Neural cell (in vitro differentiated cells): ENCODE results near the gene NIPSNAP3A. TPM values are rescaled to one million over a fixed set of nuclear protein-coding genes. Genes with fewer than 3 reads are reported as not detected.

ENCODE experiments used
- H2AFZ ChIP-seq: fragments of 200-600, 300-800 bp; sonication (generic), shearing (Covaris generic); 2 replicates; pipeline ENCODE4 v1.6.0; 2014; ENCODE audit warnings: low read depth, mild to moderate bottlenecking, antibody characterized with exemption, low read length, moderate library complexity
- H3F3A ChIP-seq: fragments of 200-600 bp; shearing (Covaris generic); 2 replicates; pipeline ENCODE4 v1.6.1; 2016; ENCODE audit warnings: mild to moderate bottlenecking, moderate library complexity, mixed read lengths, antibody characterized with exemption, low read length; ENCODE audit not compliant: insufficient read depth, poor library complexity, severe bottlenecking
- H3K27ac ChIP-seq: fragments of 200-600, 300-800 bp; sonication (generic), shearing (Covaris generic); 2 replicates; pipeline ENCODE4 v1.5.1; 2014; ENCODE audit warnings: mild to moderate bottlenecking, low read length, moderate library complexity
- H3K27me3 ChIP-seq: fragments of 300-800, 200-600 bp; sonication (generic), shearing (Covaris generic); 2 replicates; pipeline ENCODE4 v1.6.0; 2014; ENCODE audit warnings: mild to moderate bottlenecking, low read depth, low read length, moderate library complexity; ENCODE audit not compliant: insufficient read depth
- H3K36me3 ChIP-seq: fragments of 300-800, 200-600 bp; sonication (generic), shearing (Covaris generic); 2 replicates; pipeline ENCODE4 v1.5.1; 2014; ENCODE audit warnings: mild to moderate bottlenecking, antibody characterized with exemption, low read length, moderate library complexity; ENCODE audit not compliant: insufficient read depth
- H3K4me2 ChIP-seq: fragments of 300-800, 200-600 bp; sonication (generic), shearing (Covaris generic); 2 replicates; pipeline ENCODE4 v1.6.0; 2014; ENCODE audit warnings: mild to moderate bottlenecking, low read length
- H3K4me3 ChIP-seq: fragments of 300-800, 200-600 bp; sonication (generic), shearing (Covaris generic); 2 replicates; pipeline ENCODE4 v1.5.1; 2014; ENCODE audit warnings: mild to moderate bottlenecking, low read length, moderate library complexity
- H3K79me2 ChIP-seq: fragments of 200-600 bp; shearing (Covaris generic); replicated peaks from 2 replicates; pipeline ENCODE4 v1.6.0; 2014; ENCODE audit warnings: mild to moderate bottlenecking, low read length, moderate library complexity; ENCODE audit not compliant: insufficient read depth
- H3K9ac ChIP-seq: fragments of 300-800, 200-600 bp; sonication (generic), shearing (Covaris generic); 2 replicates; pipeline ENCODE4 v1.6.1; 2016; ENCODE audit warnings: mild to moderate bottlenecking, low read length, mixed read lengths
- H3K9me2 ChIP-seq: fragments of 200-600 bp; shearing (Covaris generic); 2 replicates; pipeline ENCODE4 v1.6.1; 2016; ENCODE audit warnings: mild to moderate bottlenecking, low read length, mixed read lengths; ENCODE audit not compliant: insufficient read depth
- H3K9me3 ChIP-seq: fragments of 200-600, 300-800 bp; sonication (generic), shearing (Covaris generic); 2 replicates; pipeline ENCODE4 v1.6.1; 2016; ENCODE audit warnings: mild to moderate bottlenecking, mixed run types, low read length, moderate library complexity, mixed read lengths
- H4K20me1 ChIP-seq: fragments of 200-600 bp; shearing (Covaris generic); 2 replicates; pipeline ENCODE4 v1.6.1; 2016; ENCODE audit warnings: mild to moderate bottlenecking, mixed run types; ENCODE audit not compliant: insufficient read depth
- EP300 ChIP-seq: fragments of 450-650 bp; conservative IDR thresholded peaks from 2 replicates; pipeline ENCODE4 v1.6.1; 2014; ENCODE audit warnings: antibody characterized with exemption, mild to moderate bottlenecking, moderate library complexity; ENCODE audit not compliant: poor library complexity, severe bottlenecking
- EZH2 ChIP-seq: fragments of 200-600, 300-800 bp; shearing (Covaris generic), sonication (generic); IDR thresholded peaks from 2 replicates; pipeline ENCODE4 v1.6.1; 2014; ENCODE audit warnings: antibody characterized with exemption, low read length, borderline replicate concordance, mild to moderate bottlenecking; ENCODE audit not compliant: insufficient read depth, poor library complexity, severe bottlenecking
- MXI1 ChIP-seq: fragments of 450-650 bp; conservative IDR thresholded peaks from 2 replicates; pipeline ENCODE4 v1.6.1; 2014; ENCODE audit warnings: antibody characterized with exemption, mild to moderate bottlenecking; ENCODE audit not compliant: poor library complexity, severe bottlenecking
- POLR2AphosphoS5 ChIP-seq: IDR thresholded peaks from 2 replicates; pipeline ENCODE4 v1.6.1; 2012
- RAD21 ChIP-seq: fragments of 450-650 bp; conservative IDR thresholded peaks from 2 replicates; pipeline ENCODE4 v1.6.1; 2014; ENCODE audit warnings: antibody characterized with exemption, mild to moderate bottlenecking, moderate library complexity
- SMC3 ChIP-seq: fragments of 450-650 bp; conservative IDR thresholded peaks from 2 replicates; pipeline ENCODE4 v1.6.1; 2014; ENCODE audit warnings: antibody characterized with exemption, mild to moderate bottlenecking, moderate library complexity; ENCODE audit not compliant: poor library complexity
- TAF1 ChIP-seq: IDR thresholded peaks from 2 replicates; pipeline ENCODE4 v1.6.1; 2012; ENCODE audit warnings: low read depth
- polyA plus RNA-seq: library from polyadenylated mRNA; depleted of rRNA; stranded (reverse); fragments of >200 nt; gene quantifications from 2 replicates; pipeline ENCODE4 v1.2.3, GENCODE V29; 2014
- TF ChIP-seq, protein P1 (sequence below): IDR thresholded peaks from 2 replicates; pipeline ENCODE4 v1.6.1; 2012; ENCODE audit warnings: borderline replicate concordance
- TF ChIP-seq, protein P2 (sequence below): fragments of 450-650 bp; IDR thresholded peaks from 2 replicates; pipeline ENCODE4 v1.5.1; 2014; ENCODE audit warnings: antibody characterized with exemption, mild to moderate bottlenecking, moderate library complexity; ENCODE audit not compliant: poor library complexity, severe bottlenecking

The NIPSNAP3A gene
- polyA plus RNA-seq, 1 donor from 2014 or later: 51.9 TPM

DNA sequence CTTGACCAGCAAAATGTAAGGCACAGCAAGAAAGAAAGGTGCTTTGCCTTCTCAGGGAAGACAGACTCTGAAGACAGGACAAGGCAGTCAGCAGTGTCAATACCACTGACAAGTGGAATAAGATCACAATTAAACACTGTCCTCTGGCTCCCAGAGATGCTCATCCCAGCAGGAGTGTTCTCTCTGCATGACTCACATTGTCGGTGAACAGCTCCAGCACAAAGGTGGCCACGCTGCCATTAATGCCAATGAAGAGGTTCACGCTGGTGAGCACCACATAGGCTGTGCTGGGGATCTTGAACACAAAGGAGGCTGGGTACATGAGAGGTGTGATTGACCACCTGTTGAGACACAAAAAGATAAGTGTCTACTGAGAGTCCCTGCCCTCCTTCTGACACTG lies 48.4 kb downstream of the NIPSNAP3A start:
- Histone ChIP-seq H3F3A (no peaks in the 10 kb centered on the region), H3K27me3 (no peaks in the 10 kb centered on the region), H3K4me3 (no peak overlapping the region), H3K9me3 (no peaks in the 10 kb centered on the region), H3K36me3 (peaks cover 8% of the 10 kb centered on the region), H2AFZ (no peak overlapping the region), H3K27ac (no peak overlapping the region), H3K79me2 (no peaks in the 10 kb centered on the region), H3K9ac (no peak overlapping the region), H3K4me2 (no peak overlapping the region), H3K9me2 (no peaks in the 10 kb centered on the region), H4K20me1 (no peaks in the 10 kb centered on the region)
- TF ChIP-seq RAD21: no peak
- no peak for TF ChIP-seq TAF1
- TF ChIP-seq POLR2AphosphoS5: no peak

DNA sequence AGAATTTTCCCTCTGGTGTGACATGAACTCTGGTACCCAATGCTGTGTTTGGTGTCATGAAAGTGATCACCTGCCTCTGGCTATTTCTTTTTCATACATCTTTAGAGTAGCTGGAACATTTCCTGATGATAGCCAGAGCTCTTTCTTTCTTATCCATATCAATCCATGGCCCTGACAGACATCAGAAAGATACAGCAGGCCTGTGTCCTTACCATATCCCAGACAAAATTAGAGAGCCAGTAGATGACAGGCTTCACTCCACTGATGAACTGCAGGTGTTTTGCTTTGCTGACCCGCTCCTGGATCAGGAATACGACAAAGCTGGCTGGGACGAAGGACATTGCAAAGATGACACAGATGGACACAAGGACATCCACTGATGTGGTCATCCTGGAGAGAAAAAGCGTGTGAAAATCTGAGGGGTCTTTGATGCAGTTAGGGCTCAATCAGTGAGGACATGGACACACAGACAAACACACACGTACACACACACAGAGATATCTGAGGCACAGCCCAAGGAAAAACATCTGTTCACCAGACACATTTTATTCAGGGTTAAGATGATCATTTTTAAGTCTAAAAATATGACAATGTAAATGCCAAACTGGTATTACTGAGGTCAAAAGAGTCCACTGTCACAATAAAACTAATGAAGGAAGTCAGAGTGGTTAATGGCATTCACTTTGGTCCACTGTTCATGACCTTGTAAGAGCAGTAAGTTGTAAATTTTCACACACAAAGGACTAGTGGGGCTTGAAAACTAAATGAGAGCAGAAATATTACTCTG lies 50.9 kb downstream of the NIPSNAP3A start:
- Histone ChIP-seq H3F3A (no peaks in the 10 kb centered on the region), H3K9me3 (no peaks in the 10 kb centered on the region), H2AFZ (no peak overlapping the region), H3K27me3 (no peaks in the 10 kb centered on the region), H3K9ac (no peak overlapping the region), H3K79me2 (no peaks in the 10 kb centered on the region), H3K4me3 (no peak overlapping the region), H3K27ac (no peak overlapping the region), H3K36me3 (peaks cover 8% of the 10 kb centered on the region), H4K20me1 (no peaks in the 10 kb centered on the region), H3K4me2 (no peak overlapping the region), H3K9me2 (no peaks in the 10 kb centered on the region)
- no peak for TF ChIP-seq MXI1
- TF ChIP-seq POLR2AphosphoS5: no peak
- TF ChIP-seq RAD21: no peak
- TF ChIP-seq EZH2: no peak
- no peak for TF ChIP-seq EP300
- TF ChIP-seq, protein P1, sequence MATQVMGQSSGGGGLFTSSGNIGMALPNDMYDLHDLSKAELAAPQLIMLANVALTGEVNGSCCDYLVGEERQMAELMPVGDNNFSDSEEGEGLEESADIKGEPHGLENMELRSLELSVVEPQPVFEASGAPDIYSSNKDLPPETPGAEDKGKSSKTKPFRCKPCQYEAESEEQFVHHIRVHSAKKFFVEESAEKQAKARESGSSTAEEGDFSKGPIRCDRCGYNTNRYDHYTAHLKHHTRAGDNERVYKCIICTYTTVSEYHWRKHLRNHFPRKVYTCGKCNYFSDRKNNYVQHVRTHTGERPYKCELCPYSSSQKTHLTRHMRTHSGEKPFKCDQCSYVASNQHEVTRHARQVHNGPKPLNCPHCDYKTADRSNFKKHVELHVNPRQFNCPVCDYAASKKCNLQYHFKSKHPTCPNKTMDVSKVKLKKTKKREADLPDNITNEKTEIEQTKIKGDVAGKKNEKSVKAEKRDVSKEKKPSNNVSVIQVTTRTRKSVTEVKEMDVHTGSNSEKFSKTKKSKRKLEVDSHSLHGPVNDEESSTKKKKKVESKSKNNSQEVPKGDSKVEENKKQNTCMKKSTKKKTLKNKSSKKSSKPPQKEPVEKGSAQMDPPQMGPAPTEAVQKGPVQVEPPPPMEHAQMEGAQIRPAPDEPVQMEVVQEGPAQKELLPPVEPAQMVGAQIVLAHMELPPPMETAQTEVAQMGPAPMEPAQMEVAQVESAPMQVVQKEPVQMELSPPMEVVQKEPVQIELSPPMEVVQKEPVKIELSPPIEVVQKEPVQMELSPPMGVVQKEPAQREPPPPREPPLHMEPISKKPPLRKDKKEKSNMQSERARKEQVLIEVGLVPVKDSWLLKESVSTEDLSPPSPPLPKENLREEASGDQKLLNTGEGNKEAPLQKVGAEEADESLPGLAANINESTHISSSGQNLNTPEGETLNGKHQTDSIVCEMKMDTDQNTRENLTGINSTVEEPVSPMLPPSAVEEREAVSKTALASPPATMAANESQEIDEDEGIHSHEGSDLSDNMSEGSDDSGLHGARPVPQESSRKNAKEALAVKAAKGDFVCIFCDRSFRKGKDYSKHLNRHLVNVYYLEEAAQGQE: no peak
- TF ChIP-seq, protein P2, sequence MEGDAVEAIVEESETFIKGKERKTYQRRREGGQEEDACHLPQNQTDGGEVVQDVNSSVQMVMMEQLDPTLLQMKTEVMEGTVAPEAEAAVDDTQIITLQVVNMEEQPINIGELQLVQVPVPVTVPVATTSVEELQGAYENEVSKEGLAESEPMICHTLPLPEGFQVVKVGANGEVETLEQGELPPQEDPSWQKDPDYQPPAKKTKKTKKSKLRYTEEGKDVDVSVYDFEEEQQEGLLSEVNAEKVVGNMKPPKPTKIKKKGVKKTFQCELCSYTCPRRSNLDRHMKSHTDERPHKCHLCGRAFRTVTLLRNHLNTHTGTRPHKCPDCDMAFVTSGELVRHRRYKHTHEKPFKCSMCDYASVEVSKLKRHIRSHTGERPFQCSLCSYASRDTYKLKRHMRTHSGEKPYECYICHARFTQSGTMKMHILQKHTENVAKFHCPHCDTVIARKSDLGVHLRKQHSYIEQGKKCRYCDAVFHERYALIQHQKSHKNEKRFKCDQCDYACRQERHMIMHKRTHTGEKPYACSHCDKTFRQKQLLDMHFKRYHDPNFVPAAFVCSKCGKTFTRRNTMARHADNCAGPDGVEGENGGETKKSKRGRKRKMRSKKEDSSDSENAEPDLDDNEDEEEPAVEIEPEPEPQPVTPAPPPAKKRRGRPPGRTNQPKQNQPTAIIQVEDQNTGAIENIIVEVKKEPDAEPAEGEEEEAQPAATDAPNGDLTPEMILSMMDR: no peak
- TF ChIP-seq TAF1: no peak
- no peak for TF ChIP-seq SMC3
